ENCODE data around the gene SSU72.
A peak's percentile ranks its signal among the peaks of the same experiment; 100 is the strongest.

The SSU72 gene

GRCh38 chr1:1574721-1575537 lies at the start of gene SSU72:
TSS of gene SSU72 (minus strand) at chr1:1574863. CDS start at chr1:1574557, 306 bp downstream.
- peak; percentile 94 for DNase-seq (ENCODE audit: low spot score)

DNA sequence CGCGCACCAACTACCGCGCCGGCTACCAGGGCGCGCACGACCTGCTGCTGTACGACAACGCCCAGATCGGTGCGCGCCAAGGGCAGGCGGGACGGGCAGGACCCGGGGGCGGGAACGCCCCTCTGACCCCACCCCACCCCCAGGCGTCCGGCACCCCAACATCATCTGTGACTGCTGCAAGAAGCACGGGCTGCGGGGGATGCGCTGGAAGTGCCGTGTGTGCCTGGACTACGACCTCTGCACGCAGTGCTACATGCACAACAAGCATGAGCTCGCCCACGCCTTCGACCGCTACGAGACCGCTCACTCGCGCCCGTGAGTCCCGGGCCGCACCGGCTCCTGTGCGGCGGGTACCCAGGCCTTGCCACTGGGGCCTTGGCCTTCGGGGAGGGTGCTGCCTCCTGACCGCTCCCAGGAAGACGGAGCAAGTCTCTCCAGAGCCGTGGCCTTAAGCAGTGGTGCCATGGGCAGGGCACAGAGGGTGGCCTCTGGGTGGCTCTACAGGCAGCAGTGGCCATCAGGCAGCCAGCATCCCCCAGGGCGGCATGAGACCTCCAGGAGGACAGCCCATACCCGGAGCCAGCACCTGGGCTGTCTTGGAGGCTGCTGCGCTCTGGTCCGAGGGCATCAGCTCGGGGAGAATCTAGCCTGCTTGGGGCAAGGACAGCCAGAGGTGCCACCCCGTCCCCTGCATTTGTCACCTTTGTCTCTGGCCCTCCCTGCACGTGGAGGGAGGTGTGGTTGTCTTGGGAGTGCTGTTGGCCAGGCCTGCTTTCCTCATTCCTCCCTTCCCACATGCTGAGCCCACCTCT lies 49.2 kb upstream of the SSU72 start:
- no peak for DNase-seq (ENCODE audit: low spot score)

DNA sequence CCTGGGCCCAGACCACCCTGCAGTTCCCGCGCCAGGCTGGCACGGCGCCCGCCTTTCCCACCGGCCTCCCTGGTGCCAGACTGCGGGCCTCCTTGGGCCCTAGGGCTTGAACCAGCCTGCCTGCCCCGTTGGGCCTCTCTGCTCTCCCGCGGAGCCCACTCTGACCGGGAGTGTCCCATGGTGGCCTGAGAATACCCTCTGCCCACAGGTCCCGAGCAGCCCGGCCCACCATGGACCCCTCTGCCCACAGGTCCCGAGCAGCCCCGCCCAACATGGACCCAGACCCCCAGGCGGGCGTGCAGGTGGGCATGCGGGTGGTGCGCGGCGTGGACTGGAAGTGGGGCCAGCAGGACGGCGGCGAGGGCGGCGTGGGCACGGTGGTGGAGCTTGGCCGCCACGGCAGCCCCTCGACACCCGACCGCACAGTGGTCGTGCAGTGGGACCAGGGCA lies 48.5 kb upstream of the SSU72 start:
- DNase-seq (ENCODE audit: low spot score), result no peak

DNA sequence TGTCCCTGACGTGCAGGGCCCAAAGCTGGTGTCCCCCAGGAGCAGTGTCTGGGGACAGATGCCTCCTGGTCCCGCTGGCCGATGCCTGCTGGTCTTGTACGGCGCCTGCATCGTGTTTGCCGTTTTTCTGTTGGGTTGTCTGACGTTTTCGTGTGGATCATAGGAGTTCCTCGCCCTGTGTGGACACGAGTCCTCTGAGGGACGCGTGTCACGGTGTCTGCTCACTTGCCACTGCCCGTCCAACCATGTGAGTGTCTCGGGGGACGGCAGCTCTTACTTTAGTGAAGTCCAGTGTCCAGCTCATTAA lies 48.1 kb upstream of the SSU72 start:
- no peak for DNase-seq (ENCODE audit: low spot score)

DNA sequence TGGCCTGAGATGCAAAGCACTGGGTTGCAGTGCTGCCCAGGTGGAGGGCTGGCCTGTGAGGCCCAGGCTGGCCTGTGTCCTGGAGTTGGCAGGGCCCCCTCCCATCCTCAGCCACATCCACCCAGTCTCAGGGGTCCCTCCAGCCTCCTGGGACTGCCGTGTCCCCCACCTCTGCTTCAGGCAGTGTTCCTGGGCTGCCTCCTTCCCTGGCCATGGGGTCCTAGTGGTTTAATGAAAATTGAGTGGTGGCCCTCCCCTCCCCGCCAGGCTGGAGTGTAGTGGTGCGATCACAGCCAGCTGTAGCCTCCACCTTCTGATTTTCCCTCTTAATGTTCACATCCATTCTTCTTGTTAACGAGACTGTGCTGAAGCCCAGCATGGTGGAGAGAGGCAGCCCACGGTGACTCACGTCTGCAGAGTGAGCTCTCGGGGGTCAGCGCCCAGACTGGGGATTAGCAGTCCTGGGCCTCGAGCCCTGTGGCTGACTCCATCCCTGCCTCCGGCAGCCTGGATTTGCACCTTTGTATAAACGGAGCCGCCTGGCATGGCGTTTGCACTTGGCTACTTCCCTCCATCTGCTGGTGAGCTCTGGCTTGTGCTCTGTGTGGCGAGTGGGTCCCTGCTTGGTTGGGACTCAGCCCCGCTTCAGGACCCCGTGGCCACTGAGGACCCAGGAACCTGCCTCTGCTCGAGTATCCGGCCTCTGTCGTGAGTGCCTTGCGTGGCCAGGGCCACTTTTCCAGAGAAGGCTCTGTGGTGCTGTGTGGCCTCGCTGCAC lies 47.5 kb upstream of the SSU72 start:
- no peak for DNase-seq (ENCODE audit: low spot score)

GRCh38 chr1:1621173-1622009 lies 46.7 kb upstream of the SSU72 start:
- DNase-seq (ENCODE audit: low spot score), result no peak

DNA sequence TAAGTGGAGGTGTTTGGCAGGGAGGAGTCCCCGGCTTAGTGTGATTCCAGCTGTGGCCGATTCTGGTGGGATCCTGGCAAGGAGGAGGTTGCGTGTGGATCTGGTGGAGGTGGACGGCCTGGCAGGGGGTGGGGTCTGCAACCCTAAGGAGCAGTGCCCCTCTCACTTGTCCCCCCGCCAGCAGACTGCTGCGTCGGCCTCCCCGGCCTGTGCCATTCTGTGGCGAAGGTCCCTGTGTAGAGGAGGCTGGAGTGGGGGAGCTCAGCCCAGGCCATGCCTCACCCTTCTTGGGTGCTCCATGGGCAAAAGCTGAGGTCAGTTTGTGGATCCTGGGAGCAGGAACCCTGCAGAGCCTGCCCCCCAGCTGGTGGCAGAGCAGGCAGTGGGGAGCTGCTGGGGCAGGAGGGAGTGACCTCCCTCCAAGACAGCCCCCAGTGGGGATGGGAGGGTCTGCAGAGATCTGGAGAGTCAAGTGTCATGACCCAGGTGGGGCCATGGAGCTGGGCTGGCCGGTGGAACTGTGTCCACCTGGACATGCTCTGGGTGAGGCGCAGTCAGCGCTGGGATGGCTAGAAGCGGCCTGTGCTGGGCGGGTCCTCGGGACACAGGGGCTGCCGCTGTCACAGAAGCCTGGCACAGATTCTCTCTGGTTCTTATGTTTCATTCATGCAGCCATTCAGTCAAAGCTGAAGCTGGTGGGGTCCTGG lies 45.9 kb upstream of the SSU72 start:
- DNase-seq (ENCODE audit: low spot score), result no peak

GRCh38 chr1:1619917-1620361 lies 45.3 kb upstream of the SSU72 start:
- DNase-seq (ENCODE audit: low spot score), result no peak

DNA sequence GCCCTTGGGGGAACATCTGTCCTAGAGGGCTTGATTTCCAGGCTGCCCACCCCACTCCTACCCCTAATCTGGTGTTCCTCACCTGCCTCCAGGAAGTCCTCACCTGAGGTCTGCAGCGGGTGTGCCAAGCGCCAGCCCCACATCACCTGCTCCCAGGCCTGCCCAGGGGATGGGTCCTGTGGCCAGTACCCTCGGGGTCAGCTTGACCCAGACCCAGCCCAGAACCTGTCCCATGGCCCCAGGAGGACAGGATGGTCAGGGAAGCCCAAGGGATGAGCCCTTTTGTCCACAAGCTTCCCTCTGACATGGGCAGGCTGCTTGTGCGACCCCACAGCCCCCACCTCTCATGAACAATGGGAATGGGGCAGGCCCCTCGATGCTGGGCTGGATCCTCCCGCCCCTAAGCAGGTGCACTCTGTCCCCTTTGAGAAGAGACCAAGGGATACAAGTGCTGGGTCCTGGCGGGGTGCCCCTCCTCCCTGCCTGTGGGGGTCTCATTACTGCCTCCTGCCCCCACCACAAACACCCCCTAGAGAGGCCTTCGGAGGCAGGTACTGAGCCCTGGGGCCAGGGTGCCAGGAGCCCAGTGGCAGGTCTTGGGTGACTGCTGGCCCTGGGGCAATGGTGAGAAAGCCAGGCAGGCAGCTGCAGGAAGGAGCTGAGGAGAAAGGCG lies 43.9 kb upstream of the SSU72 start:
- DNase-seq (ENCODE audit: low spot score), result no peak

- no peak for DNase-seq (ENCODE audit: low spot score)
Measured at GRCh38 chr1:1617925-1618324, 43.3 kb upstream of the SSU72 start.

GRCh38 chr1:1617516-1617915 lies 42.9 kb upstream of the SSU72 start:
- DNase-seq (ENCODE audit: low spot score), result no peak

DNA sequence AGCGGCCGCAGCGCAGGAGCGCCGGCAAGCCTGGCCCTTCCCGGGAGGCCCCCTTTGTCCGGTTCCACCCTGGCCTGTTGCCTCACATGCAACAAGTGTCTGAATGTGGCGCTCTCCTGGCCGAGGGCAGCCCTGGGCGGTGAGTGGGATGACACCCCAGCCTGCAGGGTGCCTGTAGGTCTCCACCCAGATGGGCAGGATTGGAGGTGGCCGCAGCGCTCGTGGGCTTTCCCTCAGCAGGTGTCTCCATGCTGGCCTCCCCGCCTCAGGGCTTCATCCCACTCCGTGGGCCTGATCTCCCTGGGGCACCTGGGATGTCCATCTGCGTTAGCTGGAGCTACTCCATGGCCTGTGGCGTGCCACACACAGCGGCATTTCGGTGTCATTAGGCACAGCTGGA lies 42.2 kb upstream of the SSU72 start:
- DNase-seq (ENCODE audit: low spot score), result no peak

DNA sequence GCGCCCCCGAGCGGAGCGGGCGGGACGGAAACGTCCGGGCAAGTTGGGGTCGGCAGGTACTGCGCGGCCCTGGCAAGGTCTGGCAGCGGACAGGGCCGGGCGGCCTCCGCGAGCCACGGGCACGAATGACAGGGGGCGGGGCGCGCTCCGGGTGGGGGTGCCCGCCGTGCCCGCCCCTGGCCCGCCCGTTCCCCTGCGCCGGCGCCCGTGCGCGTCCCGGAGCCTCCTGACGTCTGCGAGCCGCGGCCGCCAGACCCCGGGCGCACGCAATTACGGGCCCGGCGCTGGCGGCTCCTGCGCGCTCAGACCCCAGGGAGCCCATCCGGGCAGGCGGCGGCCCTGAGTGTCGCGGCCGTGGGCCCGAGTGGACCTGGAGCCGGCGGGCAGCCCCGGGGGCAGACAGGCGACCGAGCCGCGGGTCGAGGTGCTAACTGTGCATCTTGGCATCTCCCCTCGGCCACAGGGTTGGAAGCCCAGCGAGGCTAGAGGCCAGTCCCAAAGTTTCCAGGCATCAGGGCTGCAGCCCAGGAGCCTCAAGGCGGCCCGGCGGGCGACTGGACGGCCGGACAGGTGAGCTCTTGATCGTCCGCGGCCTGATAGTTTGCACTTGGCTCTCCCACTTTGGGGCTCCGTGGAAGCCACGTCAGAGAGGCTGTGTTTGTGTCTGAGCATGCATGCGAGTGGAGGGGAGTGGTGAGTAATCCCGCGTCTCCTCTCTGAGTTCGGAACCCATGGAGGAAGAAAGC lies 41.6 kb upstream of the SSU72 start:
- peak; percentile 36 for DNase-seq (ENCODE audit: low spot score)

DNA sequence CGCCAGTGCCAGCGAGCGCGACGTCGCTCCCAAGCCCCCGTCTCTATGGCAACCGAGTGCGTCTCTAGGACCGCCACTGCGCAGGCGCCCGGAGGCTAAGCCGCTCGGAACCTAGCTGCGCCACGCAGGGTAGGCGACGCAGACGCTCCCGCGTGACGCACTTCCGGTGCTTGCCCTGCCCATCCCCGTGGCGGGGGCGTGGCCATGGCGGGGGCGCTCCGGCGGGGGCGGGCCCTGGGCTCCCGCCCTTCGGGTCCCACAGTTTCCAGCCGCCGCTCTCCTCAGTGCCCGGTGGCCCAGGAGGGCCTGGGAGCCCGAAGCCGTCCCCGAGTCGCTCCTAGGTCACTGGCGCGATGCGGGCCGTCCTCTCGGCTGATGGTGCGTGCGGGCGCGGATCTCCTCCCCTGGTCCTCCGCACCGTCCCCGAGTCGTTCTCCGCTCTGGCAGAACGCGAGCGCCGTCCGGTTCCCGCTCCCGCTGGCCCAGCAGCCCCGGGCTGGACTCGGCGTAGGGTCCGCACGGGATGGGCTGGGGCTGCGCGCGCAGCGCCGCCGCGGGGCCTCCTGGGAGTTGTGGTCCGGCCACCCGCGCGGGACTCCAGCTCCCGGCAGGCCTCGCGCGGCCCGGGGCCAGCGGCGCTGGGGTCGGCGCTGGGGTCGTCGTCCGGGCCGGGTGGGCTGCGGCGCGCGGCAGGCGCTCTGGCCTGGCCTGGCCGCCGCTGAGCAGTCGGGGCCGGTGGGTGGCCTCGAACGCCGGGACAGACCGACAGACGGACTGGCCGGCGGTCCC lies 40.8 kb upstream of the SSU72 start, which contains the start of gene MIB2:
Gene MIB2, plus strand, starts transcription at position 245 of the 789 bp plus-strand sequence. CDS start 7,953 bp downstream, outside the sequence.
- DNase-seq (ENCODE audit: low spot score), result peak; percentile 98

GRCh38 chr1:1614954-1615255 lies 40.2 kb upstream of the SSU72 start:
- no peak for DNase-seq (ENCODE audit: low spot score)

DNA sequence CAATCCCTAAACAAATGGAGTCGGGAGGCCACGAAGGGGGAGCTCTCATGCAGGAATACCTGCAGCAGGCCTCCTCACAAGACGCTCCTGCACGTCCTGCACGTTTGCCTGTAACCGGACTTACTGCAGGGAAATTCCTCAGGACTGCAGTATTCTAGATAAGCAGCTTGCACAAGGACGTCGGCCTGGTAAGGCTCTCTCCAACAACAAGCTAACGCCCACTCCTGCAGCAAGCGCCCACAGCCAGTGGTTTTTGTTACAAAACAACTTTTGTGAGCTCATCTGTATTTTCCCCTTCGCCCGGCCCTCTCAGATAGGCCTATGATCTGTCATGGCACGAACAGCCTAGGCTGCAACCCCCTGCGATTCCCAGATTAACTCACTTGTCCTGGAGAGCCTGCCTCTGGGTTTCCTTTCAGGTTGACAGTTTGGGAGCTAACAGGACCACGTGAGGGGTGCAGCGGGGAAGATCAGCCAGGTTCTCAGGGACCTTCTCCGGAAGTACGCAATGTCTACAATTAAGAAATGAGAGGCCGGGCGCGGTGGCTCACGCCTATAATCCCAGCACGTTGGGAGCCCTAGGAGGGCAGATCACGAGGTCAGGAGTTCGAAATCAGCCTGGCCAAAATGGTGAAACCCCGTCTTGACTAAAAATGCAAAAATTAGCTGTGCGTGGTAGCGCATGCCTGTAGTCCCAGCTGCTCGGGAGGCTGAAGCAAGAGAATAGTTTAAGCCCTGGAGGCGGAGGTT lies 39.7 kb upstream of the SSU72 start:
- DNase-seq (ENCODE audit: low spot score), result peak; percentile 63

GRCh38 chr1:1613509-1614082 lies 38.9 kb upstream of the SSU72 start:
- no peak for DNase-seq (ENCODE audit: low spot score)

- no peak for DNase-seq (ENCODE audit: low spot score)
Measured at GRCh38 chr1:1612104-1612400, 37.4 kb upstream of the SSU72 start.

Measured in hematopoietic multipotent progenitor cell treated with erythropoietin and hydrocortisone succinate and interleukin-3 and kit ligand, for 15 days (in vitro differentiated cells).